IPS DF 4.7 (cell line): ENCODE results near the gene WDR33.
A peak's percentile ranks its signal among the peaks of the same experiment; 100 is the strongest.
"Not testable (repeated sequence)": the region's sequence is repeated elsewhere in the genome, so short reads cannot be mapped to it uniquely, and the experiment has no call there.

Source experiments
- DNase-seq: peaks from one replicate; pipeline ENCODE4 v3.0.0-alpha.2; 2013; ENCODE audit warnings: low spot score; ENCODE audit errors: extremely low read depth

The WDR33 gene

GRCh38 chr2:127810619-127811396, at the start of gene WDR33:
TSS of gene WDR33 (minus strand) at chr2:127811171. CDS start at chr2:127770981, 40,190 bp downstream.
- DNase-seq = peak; percentile 79

DNA sequence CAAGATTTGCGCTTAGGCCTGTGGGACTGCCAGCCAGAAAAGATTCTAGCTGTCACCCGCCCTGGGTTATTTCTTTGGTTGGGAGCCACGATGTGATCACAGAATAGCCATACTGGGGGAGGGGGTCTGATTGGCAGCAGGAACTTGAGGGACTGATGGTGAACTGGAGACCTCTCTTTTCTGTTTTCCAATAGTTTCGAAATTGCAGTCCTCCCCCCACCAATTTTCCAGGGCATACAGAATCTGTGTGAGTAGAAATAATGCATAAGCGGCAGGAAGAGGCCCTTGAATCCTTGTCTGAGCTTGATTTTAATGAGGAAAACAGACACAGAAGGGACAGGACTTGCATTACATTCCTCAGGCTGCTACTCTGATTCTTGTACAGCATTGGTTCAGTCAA, 49.2 kb upstream of the WDR33 start:
- no peak for DNase-seq

GRCh38 chr2:127859712-127860085, 48.7 kb upstream of the WDR33 start:
- DNase-seq = peak; percentile 69

DNA sequence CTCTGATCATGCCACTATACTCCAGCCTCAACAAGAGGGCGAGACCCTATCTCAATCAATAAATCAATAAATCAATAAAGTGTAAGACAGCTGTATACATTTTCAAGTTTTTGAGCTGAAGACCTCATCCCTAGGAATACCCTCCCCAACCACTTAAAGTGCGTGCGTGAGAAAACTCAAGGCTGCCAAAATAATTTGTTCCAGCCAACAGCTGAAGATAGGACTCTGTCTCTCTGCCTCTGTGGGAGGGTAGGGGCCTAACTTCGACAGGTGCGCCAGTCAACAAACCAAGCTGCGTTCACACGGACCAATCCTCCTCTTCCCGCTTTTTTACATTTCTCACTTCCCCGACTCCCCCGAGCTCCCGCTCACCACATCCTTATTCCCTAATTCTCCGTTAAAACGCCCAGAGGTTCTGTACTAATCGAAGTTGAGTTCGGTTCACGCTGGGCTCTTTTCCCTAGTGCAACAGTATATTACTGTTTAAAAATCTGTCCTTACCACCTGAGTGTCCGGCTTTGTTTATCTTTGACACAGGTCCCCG, 46.4 kb upstream of the WDR33 start:
- no peak for DNase-seq

GRCh38 chr2:127853671-127854070, 42.7 kb upstream of the WDR33 start:
- no peak for DNase-seq

- no peak for DNase-seq
Measured at GRCh38 chr2:127852388-127852787, 41.4 kb upstream of the WDR33 start.

DNA sequence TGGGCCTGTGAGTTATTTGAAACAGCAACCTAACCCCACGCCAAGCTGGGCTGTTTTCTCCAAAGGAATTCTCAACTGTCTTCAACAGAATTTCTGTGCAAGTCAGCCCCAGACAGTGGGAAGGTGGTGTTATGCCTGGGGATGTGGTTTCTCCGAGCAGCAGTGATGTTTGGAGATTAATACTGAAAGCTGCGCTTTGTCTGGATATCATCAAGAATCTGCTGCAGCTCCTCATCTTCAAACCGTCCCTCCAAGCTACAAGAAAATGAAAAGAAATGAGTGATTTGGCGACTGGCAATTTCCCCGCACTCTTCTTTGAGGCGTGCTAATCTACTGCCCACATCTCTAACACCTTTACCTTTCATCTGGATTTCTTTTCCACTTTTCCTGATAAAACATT, 37.0 kb upstream of the WDR33 start:
- DNase-seq = no peak

GRCh38 chr2:127844973-127845372, 34.0 kb upstream of the WDR33 start:
- DNase-seq = no peak

- no peak for DNase-seq
Measured at GRCh38 chr2:127843677-127844076, 32.7 kb upstream of the WDR33 start.

GRCh38 chr2:127841466-127842178, 30.7 kb upstream of the WDR33 start:
- DNase-seq = no peak

GRCh38 chr2:127840893-127841292, 29.9 kb upstream of the WDR33 start:
- DNase-seq = no peak

DNA sequence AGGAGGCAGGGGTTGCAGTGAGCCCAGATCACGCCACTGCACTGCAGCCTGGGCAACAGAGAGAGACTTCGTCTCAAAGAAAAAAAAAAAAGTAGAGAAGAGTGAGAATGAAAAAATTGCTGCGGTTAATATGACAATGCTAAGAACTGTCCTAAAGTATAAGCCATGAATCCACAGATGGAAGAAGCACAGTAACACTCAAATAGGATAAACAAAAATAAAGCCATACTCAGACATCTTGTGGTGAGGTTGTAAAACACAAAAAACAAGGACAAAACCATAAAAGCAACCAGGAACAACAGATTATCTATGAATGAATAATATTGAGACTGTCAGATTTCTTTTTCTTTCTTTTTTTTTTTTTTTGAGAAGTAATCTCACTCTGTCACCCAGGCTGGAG, 24.0 kb upstream of the WDR33 start:
- DNase-seq = no peak

- no peak for DNase-seq
Measured at GRCh38 chr2:127829845-127830246, 18.9 kb upstream of the WDR33 start.

DNA sequence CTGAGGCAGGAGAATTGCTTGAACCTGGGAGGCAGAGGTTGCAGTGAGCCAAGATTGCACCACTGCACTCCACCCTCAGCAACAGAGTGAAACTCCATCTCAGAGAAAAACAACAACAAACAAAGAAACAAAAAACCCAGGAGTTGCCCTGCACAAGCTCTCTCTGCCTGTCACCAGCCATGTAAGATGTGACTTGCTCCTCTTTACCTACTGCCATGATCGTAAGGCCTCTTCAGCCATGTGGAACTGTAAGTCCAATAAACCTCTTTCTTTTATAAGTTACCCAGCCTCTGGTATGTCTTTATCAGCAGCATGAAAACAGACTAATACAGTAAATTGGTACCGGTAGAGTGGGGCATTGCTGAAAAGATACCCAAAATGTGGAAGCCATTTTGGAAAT, 15.7 kb upstream of the WDR33 start:
- not testable (repeated sequence) for DNase-seq

GRCh38 chr2:127826047-127826446, 15.1 kb upstream of the WDR33 start:
- no peak for DNase-seq

DNA sequence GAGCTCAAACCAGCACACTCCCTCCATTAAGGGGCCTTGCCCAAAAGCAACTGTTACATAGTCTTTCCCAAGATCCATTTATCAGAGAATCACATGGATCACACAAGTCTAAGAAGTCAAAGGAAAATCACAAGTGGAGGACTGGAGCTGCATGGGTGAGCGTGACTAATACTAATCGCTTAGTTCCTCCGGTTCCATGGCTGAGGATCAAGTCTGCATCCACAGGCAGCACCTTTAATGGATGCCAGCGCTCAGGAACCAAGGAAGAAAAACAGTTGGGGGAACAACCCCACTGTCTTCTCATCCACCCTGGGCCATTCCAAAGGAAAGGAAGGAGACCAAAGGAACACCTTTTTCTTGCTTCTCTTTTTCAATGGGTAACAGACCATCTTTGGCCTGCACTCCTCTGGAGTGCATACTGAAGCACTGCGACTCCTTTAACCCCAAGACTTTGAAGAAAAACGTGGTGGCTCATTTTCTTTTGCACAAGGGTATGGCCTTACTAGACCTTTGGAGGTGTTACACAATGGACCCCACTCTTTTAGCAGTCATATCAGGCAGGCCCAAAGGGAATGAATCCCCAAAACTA, 9.2 kb upstream of the WDR33 start:
- DNase-seq = no peak

DNA sequence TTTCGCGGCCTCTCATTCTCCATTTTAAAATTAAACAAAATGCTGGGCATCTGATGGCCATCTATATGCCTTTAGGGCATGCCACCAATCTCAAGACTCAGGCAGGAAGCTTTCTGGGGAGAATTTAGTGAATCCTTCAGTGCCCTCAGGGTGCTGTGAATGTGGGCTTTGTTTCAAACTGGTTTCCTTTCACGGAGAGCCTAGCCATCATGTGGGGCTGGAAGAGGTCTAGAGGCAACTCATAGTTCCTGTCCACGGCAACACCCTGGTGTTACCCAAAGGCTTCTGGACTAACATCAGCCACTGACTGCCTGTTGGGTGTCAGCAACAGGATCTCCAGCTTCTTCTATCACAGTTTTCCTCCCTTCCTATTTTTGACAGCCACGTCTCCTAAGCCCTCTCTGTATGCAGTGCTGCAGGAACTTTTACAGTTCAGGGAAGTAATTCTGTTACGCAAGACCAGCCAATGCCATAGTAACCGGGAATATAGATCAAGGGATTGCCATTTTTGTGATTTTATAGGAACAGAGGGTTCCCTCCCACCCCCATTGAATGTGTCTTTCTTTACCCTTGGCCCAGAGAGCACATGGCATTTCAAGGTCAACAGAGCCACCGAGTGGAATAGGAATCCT, 7.9 kb upstream of the WDR33 start:
- DNase-seq = no peak

DNA sequence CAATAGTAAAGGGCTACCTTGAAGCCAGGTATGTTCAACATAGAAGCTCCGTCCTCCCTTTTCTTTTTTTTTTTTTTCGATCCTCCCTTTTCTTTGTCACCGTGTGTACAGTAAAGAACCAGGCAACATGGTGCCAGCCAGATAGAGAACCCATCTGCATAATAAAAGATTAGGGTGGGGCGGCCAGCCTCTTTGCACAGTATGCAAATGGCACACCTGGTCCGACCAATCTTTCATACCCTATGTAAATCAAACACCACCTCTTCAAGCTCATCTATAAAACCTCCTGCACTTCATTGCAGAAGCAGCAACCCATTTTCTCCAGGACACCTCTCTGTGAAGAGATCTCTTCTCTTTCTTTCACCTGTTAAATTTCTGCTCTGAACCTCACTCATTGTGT, 7.3 kb upstream of the WDR33 start:
- DNase-seq = no peak

DNA sequence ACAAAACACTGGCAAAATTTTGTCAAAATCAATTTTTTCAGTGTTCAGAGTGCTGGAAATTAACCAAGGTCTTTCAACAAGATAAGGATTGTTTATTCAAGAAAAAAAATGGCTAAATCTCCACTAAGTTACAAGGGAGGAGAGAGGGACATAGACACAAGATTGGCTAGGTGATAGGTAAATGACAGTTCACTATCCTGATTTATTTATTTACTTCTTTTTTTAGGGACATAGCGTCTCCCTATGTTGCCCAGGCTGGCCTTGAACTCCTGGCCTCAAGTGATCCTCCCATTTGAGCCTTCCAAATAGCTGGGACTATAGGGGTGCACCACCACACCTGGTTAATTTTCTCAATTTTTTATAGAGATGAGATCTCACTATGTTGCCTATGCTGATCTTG, 3.7 kb upstream of the WDR33 start:
- DNase-seq = no peak

DNA sequence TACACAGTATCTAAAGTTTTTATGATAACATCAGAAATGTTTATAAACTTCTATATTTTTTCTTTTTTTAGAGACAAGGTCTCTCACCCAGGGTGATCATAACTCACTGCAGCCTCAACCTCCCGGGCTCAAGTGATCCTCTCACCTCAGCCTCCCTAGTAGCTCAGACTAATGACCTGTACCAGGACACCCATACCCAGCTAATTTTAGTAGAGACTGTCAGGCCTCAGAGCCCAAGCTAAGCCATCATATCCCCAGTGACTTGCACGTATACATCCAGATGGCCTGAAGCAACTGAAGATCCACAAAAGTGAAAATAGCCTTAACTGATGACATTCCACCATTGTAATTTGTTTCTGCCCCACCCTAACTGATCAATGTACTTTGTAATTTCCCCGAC, 1.5 kb upstream of the WDR33 start:
- not testable (repeated sequence) for DNase-seq

DNA sequence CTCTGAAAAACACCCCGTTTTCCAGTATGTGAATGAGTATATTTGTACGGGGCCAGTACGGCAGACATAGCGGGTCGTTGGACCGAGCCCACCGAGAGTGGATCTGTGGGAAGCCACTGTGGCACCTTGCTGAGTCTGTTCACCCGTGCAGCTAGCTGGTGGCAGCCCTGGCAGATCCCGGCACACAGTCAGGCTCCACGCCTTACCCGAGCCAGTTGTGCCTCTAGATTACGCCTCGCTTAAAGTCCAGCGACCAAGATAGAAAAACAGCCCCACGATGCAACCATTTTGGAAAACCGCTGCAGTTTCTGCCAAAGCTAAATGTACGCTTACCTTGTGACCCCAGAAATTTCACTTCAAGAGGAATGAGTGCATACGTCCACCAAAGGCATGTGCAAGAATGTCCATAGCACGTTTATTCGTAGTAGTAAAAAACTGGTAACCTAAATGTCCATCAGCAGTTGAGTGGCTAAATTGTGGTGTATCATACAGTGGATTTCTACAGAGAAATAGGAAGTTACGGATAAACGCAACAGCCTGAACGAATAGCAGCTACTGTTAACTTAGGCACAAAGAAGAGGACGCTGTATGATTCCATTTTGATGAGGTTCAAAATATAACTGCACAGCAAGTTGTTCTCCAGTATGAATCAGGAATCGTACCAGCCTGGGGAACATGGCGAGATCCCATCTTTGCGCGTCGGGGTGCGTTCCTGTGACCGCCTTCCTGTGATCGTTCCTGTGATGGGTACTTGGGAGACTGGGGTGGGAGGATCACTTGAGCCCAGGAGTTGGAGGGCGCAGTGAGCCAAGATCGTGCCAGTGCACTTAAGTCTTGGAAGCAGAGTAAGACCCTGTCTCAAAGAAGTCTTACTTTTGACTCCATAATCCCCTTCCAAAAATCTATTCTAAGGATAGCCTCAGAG, 688 bp upstream of the WDR33 start:
- DNase-seq = no peak
